ENCODE results near the gene LIN9.

The LIN9 gene

GRCh38 chr1:226250511-226250910 lies 58.5 kb downstream of the LIN9 start:
- Histone ChIP-seq H3K9me3 (ENCODE audit: control insufficient read depth, low read length) (no peaks in the 10 kb centered on the region), H3K4me3 (ENCODE audit: low read depth, low read length) (no peak overlapping the region), H3K4me2 (ENCODE audit: low read length) (no peak overlapping the region), H3K9ac (no peak overlapping the region), H2AFZ (no peak overlapping the region), H3K4me1 (no peaks in the 10 kb centered on the region), H3K27me3 (ENCODE audit: control insufficient read depth, insufficient read depth, low read length) (no peaks in the 10 kb centered on the region), H3K36me3 (ENCODE audit: control insufficient read depth, insufficient read depth, low read length) (no peaks in the 10 kb centered on the region), H3K27ac (no peak overlapping the region), H3K79me2 (no peaks in the 10 kb centered on the region)
- no peak for TF ChIP-seq CTCF (IDR thresholded peaks at IDR 0.05)

- TF ChIP-seq CTCF (IDR thresholded peaks at IDR 0.05), result no peak
- Histone ChIP-seq H3K4me1 (no peaks in the 10 kb centered on the region), H2AFZ (no peak overlapping the region), H3K4me2 (ENCODE audit: low read length) (no peak overlapping the region), H3K4me3 (ENCODE audit: low read depth, low read length) (no peak overlapping the region), H3K79me2 (no peaks in the 10 kb centered on the region), H3K9ac (no peak overlapping the region), H3K36me3 (ENCODE audit: control insufficient read depth, insufficient read depth, low read length) (no peaks in the 10 kb centered on the region), H3K9me3 (ENCODE audit: control insufficient read depth, low read length) (no peaks in the 10 kb centered on the region), H3K27ac (no peak overlapping the region), H3K27me3 (ENCODE audit: control insufficient read depth, insufficient read depth, low read length) (no peaks in the 10 kb centered on the region)
Observed at GRCh38 chr1:226248796-226249195, 60.2 kb downstream of the LIN9 start.

- no peaks in the 10 kb centered on the region for H3K4me1 ChIP-seq
- H3K27me3 ChIP-seq (ENCODE audit: control insufficient read depth, insufficient read depth, low read length), result no peaks in the 10 kb centered on the region
- TF ChIP-seq CTCF (IDR thresholded peaks at IDR 0.05), result no peak
- no peak overlapping the region for H3K9ac ChIP-seq
- H3K9me3 ChIP-seq (ENCODE audit: control insufficient read depth, low read length), result no peaks in the 10 kb centered on the region
- no peak overlapping the region for H2AFZ ChIP-seq
- H3K79me2 ChIP-seq, result no peaks in the 10 kb centered on the region
- no peak overlapping the region for H3K4me3 ChIP-seq (ENCODE audit: low read depth, low read length)
- H3K27ac ChIP-seq, result no peak overlapping the region
- H3K4me2 ChIP-seq (ENCODE audit: low read length), result no peak overlapping the region
- H3K36me3 ChIP-seq (ENCODE audit: control insufficient read depth, insufficient read depth, low read length), result no peaks in the 10 kb centered on the region
Observed at GRCh38 chr1:226248091-226248490, 60.9 kb downstream of the LIN9 start.

GRCh38 chr1:226239421-226239820 lies 69.5 kb downstream of the LIN9 start:
- TF ChIP-seq CTCF (IDR thresholded peaks at IDR 0.05), result no peak
- H2AFZ ChIP-seq, result no peak overlapping the region
- H3K79me2 ChIP-seq, result no peaks in the 10 kb centered on the region
- no peaks in the 10 kb centered on the region for H3K36me3 ChIP-seq (ENCODE audit: control insufficient read depth, insufficient read depth, low read length)
- no peaks in the 10 kb centered on the region for H3K9me3 ChIP-seq (ENCODE audit: control insufficient read depth, low read length)
- no peaks in the 10 kb centered on the region for H3K27me3 ChIP-seq (ENCODE audit: control insufficient read depth, insufficient read depth, low read length)
- no peak overlapping the region for H3K4me3 ChIP-seq (ENCODE audit: low read depth, low read length)
- no peak overlapping the region for H3K4me2 ChIP-seq (ENCODE audit: low read length)
- no peak overlapping the region for H3K9ac ChIP-seq
- no peaks in the 10 kb centered on the region for H3K4me1 ChIP-seq
- H3K27ac ChIP-seq, result no peak overlapping the region

- no peaks in the 10 kb centered on the region for H3K9me3 ChIP-seq (ENCODE audit: control insufficient read depth, low read length)
- H3K4me2 ChIP-seq (ENCODE audit: low read length), result no peak overlapping the region
- no peaks in the 10 kb centered on the region for H3K4me1 ChIP-seq
- H3K79me2 ChIP-seq, result no peaks in the 10 kb centered on the region
- no peak for TF ChIP-seq CTCF (IDR thresholded peaks at IDR 0.05)
- no peaks in the 10 kb centered on the region for H3K27me3 ChIP-seq (ENCODE audit: control insufficient read depth, insufficient read depth, low read length)
- no peak overlapping the region for H2AFZ ChIP-seq
- H3K9ac ChIP-seq, result no peak overlapping the region
- no peak overlapping the region for H3K27ac ChIP-seq
- no peak overlapping the region for H3K4me3 ChIP-seq (ENCODE audit: low read depth, low read length)
- no peaks in the 10 kb centered on the region for H3K36me3 ChIP-seq (ENCODE audit: control insufficient read depth, insufficient read depth, low read length)
Observed at GRCh38 chr1:226236826-226237225, 72.1 kb downstream of the LIN9 start.

All from parathyroid adenoma (tissue), 2 donors.